RPMI8226 (cell line): Measurements from ENCODE around the gene LRRC36.

ENCODE experiments used
- DNase-seq: peaks from one replicate; pipeline ENCODE4 v3.0.0-alpha.2; 2015

LRRC36 gene

DNA sequence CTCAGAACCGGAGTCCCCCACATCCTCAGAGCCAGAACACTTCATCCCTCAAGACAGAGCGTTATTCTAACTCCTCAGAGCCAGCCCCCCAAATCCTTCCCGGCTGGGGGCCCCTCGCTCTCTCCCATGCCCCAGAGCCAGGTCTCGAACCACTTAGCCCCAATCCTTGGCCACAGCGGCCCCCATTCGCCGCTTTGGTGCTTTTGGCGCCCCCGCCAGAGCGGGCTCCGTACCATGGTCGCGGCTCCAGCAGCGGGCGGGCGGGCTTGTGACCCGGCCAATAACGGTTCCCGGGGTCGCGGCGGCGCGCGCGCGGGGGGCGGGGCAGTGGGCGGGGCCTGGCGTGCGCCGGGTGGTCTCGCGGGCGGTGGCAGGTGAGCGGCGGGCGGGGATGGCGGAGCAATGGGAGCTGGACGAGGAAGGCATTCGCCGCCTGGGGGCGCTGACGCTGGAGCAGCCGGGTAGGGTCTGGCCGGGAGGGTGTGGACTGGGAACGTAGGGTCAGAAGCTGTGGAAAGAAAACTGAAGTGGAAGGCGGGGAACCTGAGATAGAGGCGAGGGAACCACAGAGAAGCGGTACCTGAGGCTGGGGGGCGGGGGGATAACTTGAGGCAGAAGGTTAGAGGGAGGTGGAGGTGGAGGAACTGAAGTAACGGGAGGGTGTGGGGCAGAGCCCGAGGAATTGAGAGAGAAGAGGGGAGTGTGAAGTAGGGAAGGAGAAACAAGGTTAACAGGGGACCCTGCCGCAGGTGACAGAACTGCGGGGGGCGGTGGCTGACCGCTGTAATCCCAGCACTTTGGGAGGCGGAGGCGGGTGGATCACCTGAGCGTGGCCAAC lies at the start of gene LRRC36, which contains the start of gene KCTD19:
LRRC36 (plus strand) TSS at position 344 of the 838 bp plus-strand sequence; CDS start at position 392, 48 bp downstream.
KCTD19 (minus strand) TSS at position 270 of the 838 bp plus-strand sequence; CDS start at position 236, 34 bp downstream.
- DNase-seq: peak; percentile 23

GRCh38 chr16:67277294-67277998 lies 49.2 kb upstream of the LRRC36 start:
- peak; percentile 78 for DNase-seq

GRCh38 chr16:67277999-67278772 lies 48.4 kb upstream of the LRRC36 start:
- peak; percentile 67 for DNase-seq

DNA sequence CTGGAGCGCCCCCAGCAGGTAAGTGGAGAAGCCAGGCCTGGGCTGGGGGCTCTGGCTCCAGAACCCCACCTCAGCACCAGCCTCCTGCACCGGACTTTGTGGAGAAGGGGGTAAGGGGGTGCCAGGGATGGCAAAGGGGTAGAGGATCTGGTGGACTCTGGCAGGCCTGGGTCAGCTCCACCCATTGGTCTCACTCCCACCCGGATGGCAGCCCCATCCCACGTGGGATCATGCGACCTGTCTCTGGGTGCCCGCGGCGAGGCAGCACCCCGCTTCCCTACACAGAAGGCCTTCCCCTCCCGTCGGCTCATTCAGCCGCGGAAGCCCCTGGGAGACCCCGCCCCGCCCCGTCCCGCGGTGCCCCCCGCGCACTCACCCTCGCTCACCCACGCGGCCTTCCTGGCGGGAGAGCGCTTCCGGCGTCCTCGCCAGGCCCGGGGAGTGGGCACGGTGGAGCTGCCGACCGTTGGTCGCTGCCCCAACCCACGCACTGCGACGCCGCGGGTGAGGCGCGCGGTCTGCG lies 47.8 kb upstream of the LRRC36 start:
- peak; percentile 70 for DNase-seq

DNA sequence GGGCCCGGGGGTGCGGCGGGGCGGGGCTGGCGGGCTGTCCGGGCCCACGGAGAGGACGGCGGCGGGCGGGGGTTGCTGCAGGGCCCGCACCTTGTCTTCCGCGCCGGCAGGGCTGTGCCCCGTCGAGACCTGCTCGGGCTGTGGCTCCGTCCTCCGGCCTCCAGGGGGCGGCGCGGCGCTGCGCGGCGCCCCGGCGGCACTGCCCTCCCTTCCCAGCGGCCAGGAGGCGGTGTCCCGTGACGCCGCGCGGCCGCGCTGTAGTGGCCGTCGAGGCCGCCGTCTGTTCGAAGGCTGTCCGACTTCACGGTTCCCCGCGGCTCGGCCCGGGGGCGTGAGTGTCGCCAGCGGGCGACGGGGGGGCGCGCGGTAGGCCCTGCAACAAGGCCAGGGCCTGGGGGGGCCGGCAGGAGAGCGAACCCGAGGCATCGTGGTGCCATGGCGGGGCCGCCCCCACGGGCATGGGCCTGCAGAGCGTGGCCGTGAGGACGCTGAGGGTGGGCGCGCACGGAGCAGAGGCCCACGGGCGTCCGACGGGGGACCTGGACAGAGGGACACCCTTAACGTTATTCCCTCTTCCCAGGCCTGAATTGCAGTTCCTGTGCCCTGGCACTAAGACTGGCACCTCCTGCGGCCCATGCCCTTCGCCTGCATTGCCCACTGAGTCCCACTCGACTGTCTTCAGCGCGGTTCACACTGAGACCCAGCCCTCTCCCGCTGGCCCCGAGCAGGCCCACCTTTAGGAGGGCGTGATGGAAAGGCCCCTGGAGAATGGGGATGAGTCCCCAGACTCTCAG lies 47.1 kb upstream of the LRRC36 start, which contains the start of gene PLEKHG4:
PLEKHG4 (plus strand) TSS at position 237 of the 794 bp plus-strand sequence; CDS start at position 750, 513 bp downstream.
- DNase-seq: peak; percentile 94

DNA sequence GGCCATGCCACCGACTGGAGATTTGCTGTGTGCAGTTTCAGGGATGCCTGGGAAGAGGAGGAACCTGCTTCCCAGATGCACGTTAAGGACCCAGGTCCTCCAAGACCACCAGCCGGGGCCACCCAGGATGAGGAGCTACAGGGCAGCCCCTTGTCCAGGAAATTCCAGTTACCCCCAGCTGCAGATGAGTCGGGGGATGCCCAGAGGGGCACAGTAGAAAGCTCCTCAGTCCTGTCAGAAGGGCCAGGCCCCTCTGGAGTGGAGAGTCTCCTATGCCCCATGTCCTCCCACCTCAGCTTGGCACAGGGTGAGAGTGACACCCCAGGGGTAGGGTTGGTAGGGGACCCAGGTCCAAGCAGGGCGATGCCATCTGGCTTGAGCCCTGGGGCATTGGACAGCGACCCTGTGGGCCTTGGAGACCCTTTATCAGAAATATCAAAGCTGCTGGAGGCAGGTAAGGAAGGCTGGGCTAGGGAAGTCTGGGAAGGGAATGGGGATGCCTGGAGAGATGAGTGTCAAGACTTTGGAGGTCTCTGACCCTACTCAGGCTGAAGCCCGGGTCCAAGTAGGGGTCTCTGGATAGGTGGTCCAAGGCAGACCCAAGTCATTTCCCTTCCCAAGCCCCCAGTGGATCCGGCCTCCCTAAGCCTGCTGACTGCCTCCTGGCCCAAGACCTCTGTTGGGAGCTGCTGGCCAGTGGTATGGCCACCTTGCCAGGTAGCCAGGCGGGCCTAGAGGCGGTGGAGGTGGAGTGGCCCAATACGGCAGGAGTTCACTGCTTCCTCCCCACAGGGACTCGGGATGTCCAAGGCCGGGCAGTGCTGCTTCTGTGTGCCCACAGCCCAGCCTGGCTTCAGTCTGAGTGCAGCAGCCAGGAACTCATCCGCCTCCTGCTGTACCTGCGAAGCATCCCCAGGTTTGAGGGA lies 46.3 kb upstream of the LRRC36 start:
- DNase-seq: no peak

DNA sequence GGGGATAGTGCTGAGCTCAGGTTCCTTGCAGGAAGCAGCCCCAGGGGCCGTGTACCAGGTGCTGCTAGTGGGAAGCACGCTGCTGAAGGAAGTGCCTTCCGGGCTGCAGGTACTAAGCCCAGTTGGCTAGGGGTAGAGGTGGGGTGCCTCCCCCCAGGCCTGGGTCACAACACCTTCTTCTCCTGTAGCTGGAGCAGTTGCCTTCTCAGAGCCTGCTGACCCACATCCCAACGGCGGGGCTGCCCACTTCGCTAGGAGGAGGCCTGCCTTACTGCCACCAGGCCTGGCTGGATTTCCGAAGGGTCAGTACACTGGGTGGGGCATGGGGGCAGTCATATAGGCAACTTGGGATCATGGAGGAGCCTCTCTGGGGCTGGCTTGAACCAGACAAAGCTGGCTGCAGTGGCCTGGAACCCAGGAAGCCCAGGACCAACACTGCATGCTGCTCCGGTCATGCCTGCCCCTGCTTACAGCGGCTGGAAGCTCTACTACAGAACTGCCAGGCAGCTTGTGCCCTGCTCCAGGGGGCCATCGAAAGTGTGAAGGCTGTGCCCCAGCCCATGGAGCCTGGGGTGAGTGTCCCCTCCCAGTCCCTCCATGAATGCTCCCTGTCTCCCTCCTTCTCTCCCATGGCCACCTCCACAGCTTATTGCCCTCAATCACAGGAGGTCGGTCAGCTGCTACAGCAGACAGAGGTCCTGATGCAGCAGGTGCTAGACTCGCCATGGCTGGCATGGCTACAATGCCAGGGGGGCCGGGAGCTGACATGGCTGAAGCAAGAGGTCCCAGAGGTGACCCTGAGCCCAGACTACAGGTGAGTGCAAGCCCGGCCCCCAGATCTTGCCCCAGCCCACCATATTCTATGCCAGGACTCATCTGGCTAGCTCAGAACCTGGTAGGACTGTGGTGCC lies 44.8 kb upstream of the LRRC36 start:
- DNase-seq: no peak

GRCh38 chr16:67282447-67282805 lies 44.2 kb upstream of the LRRC36 start:
- DNase-seq: no peak

DNA sequence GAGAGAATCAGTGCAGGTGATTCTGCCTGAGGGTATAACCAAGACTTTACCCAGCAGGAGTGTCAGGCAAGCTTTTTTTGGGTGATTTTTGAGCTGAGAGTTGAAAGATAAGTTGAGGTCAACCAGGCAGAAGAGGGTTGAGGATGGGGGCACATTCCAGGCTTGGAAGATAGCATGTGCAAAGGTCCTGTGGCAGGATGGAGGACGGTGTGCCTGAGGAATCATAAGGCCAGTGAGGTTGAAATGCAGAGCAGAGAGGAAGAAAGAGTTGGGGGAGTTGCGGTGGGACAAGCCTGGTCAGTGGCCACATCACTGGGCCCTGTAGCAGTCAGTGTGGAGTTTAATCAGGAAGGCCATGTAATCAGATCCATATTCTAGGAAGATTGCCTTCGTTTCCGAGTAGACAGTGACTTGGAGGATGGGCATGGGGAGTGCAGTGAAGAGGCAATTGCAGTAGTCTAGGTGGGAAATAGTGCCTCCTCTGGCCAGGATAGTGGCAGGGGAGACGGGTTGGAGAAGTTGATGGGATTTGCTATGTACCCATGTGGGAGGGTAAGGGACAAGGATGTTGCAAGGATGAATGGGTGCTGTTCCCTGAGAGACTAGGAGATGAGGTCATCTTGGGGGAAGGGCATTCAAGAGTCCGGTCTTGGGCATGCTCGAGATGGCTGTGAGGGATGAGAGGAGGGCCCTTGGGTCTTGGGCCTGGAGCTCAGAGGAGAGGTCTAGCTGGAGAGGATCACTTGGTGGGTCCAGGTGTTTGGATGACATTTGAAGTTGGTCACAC lies 43.4 kb upstream of the LRRC36 start:
- DNase-seq: no peak

DNA sequence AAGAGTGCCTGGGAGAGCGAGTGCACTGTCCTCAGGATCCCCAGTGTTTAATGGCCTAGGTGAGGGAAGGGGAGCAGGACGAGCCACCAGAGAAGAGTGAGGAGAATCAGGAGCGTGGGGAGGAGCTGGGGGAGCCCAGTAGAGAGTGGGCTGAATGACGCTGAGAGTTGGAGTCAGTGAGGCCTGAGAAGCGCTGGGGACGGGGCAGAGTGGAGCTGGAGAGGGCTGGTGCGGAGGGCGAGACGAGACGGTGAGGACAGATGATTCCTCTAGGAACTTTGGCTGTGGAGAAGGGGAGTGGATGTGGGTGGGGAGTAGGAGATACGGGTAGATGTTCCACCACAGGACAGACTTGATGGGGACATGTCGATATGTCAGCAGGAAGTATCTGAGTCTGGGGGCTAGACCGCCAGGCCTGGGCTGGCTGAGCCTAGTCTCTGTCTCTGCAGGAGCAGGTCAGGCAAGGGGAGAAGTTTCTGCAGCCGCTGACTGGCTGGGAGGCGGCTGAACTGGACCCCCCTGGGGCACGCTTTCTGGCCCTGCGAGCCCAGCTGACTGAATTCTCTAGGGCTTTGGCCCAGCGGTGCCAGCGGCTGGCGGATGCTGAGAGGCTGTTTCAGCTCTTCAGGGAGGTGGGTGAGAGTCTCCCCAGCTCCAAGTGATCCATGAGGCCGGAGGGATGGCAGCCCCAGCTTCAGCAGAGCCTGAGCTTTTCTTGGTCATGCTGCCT lies 42.6 kb upstream of the LRRC36 start:
- DNase-seq: peak; percentile 69

GRCh38 chr16:67284699-67285646 lies 41.6 kb upstream of the LRRC36 start:
- DNase-seq: peak; percentile 98

DNA sequence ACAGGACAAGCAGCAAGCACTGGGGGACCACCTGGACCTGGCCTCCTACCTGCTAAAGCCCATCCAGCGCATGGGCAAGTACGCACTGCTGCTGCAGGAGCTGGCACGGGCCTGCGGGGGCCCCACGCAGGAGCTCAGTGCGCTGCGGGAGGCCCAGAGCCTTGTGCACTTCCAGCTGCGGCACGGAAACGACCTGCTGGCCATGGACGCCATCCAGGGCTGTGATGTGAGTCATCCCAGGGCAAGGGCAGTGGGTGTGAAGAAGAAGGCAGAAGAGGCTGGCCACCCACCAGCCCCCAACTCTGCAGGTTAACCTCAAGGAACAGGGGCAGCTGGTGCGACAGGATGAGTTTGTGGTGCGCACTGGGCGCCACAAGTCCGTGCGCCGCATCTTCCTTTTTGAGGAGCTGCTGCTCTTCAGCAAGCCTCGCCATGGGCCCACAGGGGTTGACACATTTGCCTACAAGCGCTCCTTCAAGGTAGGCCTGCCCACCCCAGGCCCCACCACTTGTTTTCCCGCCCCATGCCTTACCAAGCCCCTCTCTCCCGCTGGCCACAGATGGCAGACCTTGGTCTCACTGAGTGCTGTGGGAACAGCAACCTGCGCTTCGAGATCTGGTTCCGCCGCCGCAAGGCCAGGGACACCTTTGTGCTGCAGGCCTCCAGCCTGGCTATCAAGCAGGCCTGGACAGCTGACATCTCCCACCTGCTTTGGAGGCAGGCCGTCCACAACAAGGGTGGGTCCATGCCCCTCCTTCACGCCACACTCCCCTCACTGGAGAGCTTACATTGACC lies 40.0 kb upstream of the LRRC36 start:
- DNase-seq: no peak

- DNase-seq: no peak
Measured at GRCh38 chr16:67287960-67288359, 38.7 kb upstream of the LRRC36 start.

DNA sequence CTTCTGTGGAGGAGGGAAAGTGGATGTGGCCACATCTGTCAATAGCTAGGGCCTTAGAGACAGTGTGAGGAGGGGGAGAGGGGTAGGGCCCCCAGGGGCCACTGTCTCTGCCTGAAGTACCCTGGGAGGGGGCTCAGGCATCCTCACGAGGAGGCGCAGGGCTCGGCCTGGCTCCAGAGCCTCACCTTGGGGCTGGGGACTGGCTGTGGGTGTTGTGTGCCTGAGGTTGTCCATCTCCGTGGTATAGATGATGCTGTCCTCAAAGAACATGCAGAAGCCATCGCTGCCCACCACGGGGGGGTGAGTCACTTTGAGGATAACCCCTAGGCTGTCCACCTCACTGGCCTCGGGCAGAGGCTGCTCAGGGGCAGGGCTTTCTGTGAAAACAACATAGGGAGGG lies 35.2 kb upstream of the LRRC36 start:
- no peak for DNase-seq

DNA sequence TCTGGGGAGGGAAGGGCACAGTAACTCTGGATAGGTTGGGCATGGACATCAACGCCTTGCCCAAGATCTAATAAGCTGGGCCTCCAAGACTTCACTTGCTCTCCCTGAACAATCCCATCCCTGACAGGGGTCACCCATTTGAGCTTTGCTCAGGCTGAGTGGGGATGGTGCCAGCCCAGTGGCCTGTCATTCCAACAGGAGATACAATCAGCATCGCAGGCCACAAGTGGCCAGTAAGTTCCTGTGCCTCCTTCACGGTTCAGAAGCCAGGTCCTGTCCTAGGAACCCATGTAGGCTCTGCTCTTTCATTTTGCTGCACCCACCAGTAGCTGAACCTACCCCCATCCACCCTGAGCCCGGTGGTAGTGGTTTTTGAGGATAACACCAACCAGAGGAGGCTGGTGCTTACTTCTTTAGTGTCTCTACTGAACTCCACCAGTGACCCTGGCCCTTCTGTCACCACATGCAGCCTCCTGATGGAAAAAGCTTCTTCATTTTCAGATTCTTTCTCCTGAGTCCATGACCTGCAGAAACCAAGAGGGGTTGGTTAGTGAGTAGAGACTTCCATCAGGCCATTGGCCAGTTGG lies 32.4 kb upstream of the LRRC36 start:
- no peak for DNase-seq

GRCh38 chr16:67294938-67295361 lies 31.7 kb upstream of the LRRC36 start:
- DNase-seq: no peak
